PC-3 (cell line): Measurements from ENCODE around the gene TRIM25. TPM values are rescaled to one million over a fixed set of nuclear protein-coding genes. Genes with fewer than 3 reads are reported as not detected.

Source experiments
- ATAC-seq: fragments of 200-7000 bp; cut with Tn5 transposase; 2 replicates; pipeline ENCODE4 v1.9.1; 2020; ENCODE audit warnings: mild to moderate bottlenecking, moderate library complexity
- BruUV-seq: library from RNA; stranded (reverse); fragments of 400-500 nt; replicated peaks from 2 replicates; lab custom pipeline; 2021; lab: Mats Ljungman, UMichigan
- CTCF ChIA-PET: fragments of 300-600 bp; sonication (Branson Sonifier 250); formaldehyde crosslinking; loops from one replicate; lab custom pipeline; 2022; ENCODE audit warnings: antibody characterized with exemption; lab: Charles Lee
- POLR2A ChIA-PET: fragments of 300-600 bp; sonication (Branson Sonifier 250); formaldehyde crosslinking; loops from one replicate; lab custom pipeline; 2022; ENCODE audit warnings: antibody characterized with exemption; ENCODE audit not compliant: unreplicated experiment; lab: Charles Lee
- DNase-seq: peaks from one replicate; pipeline ENCODE4 v3.0.0-alpha.2; 2015
- H2AFZ ChIP-seq: fragments of 300-600 bp; sonication (generic); 2 replicates; pipeline ENCODE4 v1.6.0; 2016; ENCODE audit warnings: antibody characterized with exemption, low read length
- H3F3A ChIP-seq: fragments of 300-600 bp; sonication (generic); one replicate; pipeline ENCODE4 v1.6.0; 2017; ENCODE audit warnings: antibody characterized with exemption, low read length, control low read depth, mild to moderate bottlenecking; ENCODE audit not compliant: unreplicated experiment
- H3K27ac ChIP-seq: fragments of 300-600 bp; sonication (generic); 2 replicates; pipeline ENCODE4 v1.5.1; 2016; ENCODE audit warnings: mild to moderate bottlenecking, low read length
- H3K27me3 ChIP-seq: fragments of 300-600 bp; sonication (generic); 2 replicates; pipeline ENCODE4 v1.6.1; 2016; ENCODE audit warnings: low read length, mixed read lengths
- H3K36me3 ChIP-seq: fragments of 300-600 bp; sonication (generic); 2 replicates; pipeline ENCODE4 v1.6.1; 2016; ENCODE audit warnings: low read depth, mixed run types, low read length, mixed read lengths
- H3K4me1 ChIP-seq: fragments of 300-600 bp; sonication (generic); 2 replicates; pipeline ENCODE4 v1.5.1; 2016; ENCODE audit warnings: low read length; ENCODE audit not compliant: insufficient read depth
- H3K4me2 ChIP-seq: fragments of 300-600 bp; sonication (generic); 2 replicates; pipeline ENCODE4 v1.6.0; 2016; ENCODE audit warnings: low read length
- H3K4me3 ChIP-seq: fragments of 300-600 bp; sonication (generic); 2 replicates; pipeline ENCODE4 v1.5.1; 2016; ENCODE audit warnings: mild to moderate bottlenecking, low read length, mixed read lengths
- H3K79me2 ChIP-seq: fragments of 300-600 bp; sonication (generic); 2 replicates; pipeline ENCODE4 v1.6.1; 2017; ENCODE audit warnings: low read length, mixed read lengths
- H3K9ac ChIP-seq: fragments of 300-600 bp; sonication (generic); 2 replicates; pipeline ENCODE4 v1.6.0; 2016; ENCODE audit warnings: mild to moderate bottlenecking, low read length
- H3K9me2 ChIP-seq: fragments of 300-600 bp; sonication (generic); replicated peaks from 2 replicates; pipeline ENCODE4 v1.6.1; 2016; ENCODE audit warnings: mixed run types, low read length, mixed read lengths
- H3K9me3 ChIP-seq: fragments of 300-600 bp; sonication (generic); 2 replicates; pipeline ENCODE4 v1.6.1; 2016; ENCODE audit warnings: low read length, mixed read lengths
- H4K20me1 ChIP-seq: fragments of 300-600 bp; sonication (generic); 2 replicates; pipeline ENCODE4 v1.6.1; 2016; ENCODE audit warnings: low read length, mixed read lengths
- CTCF ChIP-seq: fragments of 300-600 bp; sonication (generic); conservative IDR thresholded peaks from 2 replicates; pipeline ENCODE4 v1.5.1; 2017; ENCODE audit warnings: antibody characterized with exemption, low read depth, mild to moderate bottlenecking, low read length
- EZH2 ChIP-seq: fragments of 300-600 bp; sonication (generic); IDR thresholded peaks from one replicate; pipeline ENCODE4 v1.6.1; 2017; ENCODE audit warnings: antibody characterized with exemption, mild to moderate bottlenecking, low read length; ENCODE audit not compliant: unreplicated experiment
- EZH2phosphoT487 ChIP-seq: fragments of 300-600 bp; sonication (generic); IDR thresholded peaks from 2 replicates; pipeline ENCODE4 v1.6.1; 2018; ENCODE audit warnings: mild to moderate bottlenecking, antibody characterized with exemption, low read length, borderline replicate concordance
- intact Hi-C: fragments of 100-400 bp; cut with micrococcal nuclease; formaldehyde crosslinking; loops from 2 replicates; pipeline ENCODE4 v1.9.0; 2023
- total RNA-seq: library from RNA; depleted of rRNA; stranded (reverse); fragments of >200 nt; gene quantifications from 2 replicates; pipeline ENCODE4 v1.2.3, GENCODE V29; 2014

The TRIM25 gene
- total RNA-seq, 1 experiment from 2014 or later, result 44.0 TPM

DNA sequence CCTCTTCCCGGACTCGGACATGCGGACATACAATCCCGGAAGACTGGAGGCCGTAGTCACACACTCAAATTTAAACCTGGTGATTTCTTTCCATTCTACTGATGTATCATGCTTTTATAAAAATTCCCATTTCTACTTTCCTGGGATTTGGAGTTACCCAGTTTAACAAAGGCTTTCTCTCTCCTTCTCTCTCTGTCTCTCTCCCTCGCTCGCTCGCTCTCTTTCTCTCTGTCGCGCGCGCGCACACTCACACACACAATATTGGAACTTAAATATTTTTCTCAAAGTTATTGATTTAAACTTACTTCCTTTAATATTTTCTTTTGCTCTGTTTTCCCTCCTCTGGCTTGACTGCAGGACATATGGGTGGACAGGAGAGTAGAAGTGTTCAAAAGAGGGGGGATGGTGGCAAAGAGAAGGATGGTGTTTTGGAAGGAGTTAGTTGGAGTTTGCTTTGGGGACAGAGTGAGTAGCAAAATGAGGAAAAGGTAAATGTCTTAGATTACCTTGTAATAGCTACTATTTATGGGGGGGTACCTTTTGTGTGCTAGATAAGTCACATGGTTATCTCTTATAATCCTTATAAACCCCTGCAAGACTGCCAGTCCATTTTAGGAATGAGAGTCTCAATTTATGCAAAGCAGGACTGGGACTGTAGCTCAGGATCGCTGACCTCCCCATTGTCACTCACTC, 878 bp upstream of the TRIM25 start:
- peaks cover 41% of the 10 kb centered on the region for H3K4me1 ChIP-seq
- no peak overlapping the region for H2AFZ ChIP-seq
- peak overlapping the region; percentile 96 for H3K9ac ChIP-seq
- H3K9me3 ChIP-seq, result peaks cover 8% of the 10 kb centered on the region; the same call in 1 of the 2 replicates
- TF ChIP-seq CTCF (no peak), EZH2phosphoT487 (no peak), EZH2 (no peak)
- peaks cover 4% of the 10 kb centered on the region; the same call in 1 of the 2 replicates for H3K36me3 ChIP-seq
- POLR2A ChIA-PET, result interaction anchor here (0.5 to 1.1 kb wide), 4 partner anchors 23 to 301 kb away, joined by 3 to 11 read pairs (median 6); partner anchors contain the start of gene DGKE
- no peaks in the 10 kb centered on the region for H3K27me3 ChIP-seq
- H3K4me3 ChIP-seq, result peak overlapping the region; percentile 87
- H3K79me2 ChIP-seq, result peaks cover 54% of the 10 kb centered on the region
- H4K20me1 ChIP-seq, result peaks cover 30% of the 10 kb centered on the region
- no TSS peak for BruUV-seq
- H3K9me2 ChIP-seq, result no peaks in the 10 kb centered on the region
- peak overlapping the region; percentile 94 for H3K27ac ChIP-seq
- peak overlapping the region; percentile 94 for H3K4me2 ChIP-seq
- DNase-seq (peak; percentile 45), ATAC-seq (no peak; the same call in 1 of the 2 replicates)
- peaks cover 9% of the 10 kb centered on the region for H3F3A ChIP-seq
- CTCF ChIA-PET, result interaction anchor here (0.6 kb wide), 1 partner anchor 190 kb away, joined by 3 read pairs; no protein-coding TSS in a partner anchor
- intact Hi-C loops, result loop anchor here (1.0 kb wide), 1 partner anchor 26 kb away; no protein-coding TSS in a partner anchor

DNA sequence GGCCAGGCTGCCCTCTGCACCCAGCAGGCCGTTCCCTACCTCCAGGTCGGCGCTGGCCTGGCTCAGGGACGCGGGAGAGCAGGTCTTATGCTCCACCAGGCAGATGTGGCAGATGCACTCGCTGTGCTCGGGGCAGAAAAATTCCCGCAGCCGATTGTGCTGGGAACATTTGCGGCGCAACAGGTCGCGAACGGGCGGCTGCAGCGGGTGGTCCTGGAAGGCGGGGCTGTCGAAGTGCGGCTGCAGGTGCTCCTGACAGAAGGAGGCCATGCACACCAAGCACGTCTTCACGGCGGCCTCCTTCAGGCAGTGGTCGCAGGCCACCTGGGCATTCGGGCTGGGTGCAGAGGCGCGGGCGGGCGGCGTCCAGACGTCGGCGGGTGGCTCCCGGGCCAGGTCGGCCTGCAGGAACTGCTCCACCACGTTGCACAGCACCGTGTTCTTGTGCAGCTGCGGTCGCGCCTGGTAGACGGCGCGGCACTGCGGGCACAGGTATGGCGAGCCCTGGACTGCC, 439 bp downstream of the TRIM25 start:
- intact Hi-C loops, result no loop called here
- ChIA-PET POLR2A (interaction anchor here (0.5 to 1.1 kb wide), 10 partner anchors 10 to 1034 kb away, joined by 3 to 15 read pairs (median 6); partner anchors contain the start of gene NOG), CTCF (interaction anchor here (0.6 to 0.8 kb wide), 2 partner anchors 94 to 228 kb away, joined by 3 read pairs; no protein-coding TSS in a partner anchor)
- Histone ChIP-seq H4K20me1 (peaks cover 40% of the 10 kb centered on the region), H3K36me3 (peaks cover 12% of the 10 kb centered on the region), H3K27ac (peak overlapping the region; percentile 94), H3F3A (peaks cover 9% of the 10 kb centered on the region), H3K27me3 (no peaks in the 10 kb centered on the region), H2AFZ (peak overlapping the region; percentile 59), H3K79me2 (peaks cover 67% of the 10 kb centered on the region), H3K4me2 (peak overlapping the region; percentile 94), H3K4me1 (peaks cover 51% of the 10 kb centered on the region), H3K4me3 (peak overlapping the region; percentile 87), H3K9me2 (no peaks in the 10 kb centered on the region), H3K9ac (peak overlapping the region; percentile 96), H3K9me3 (peaks cover 8% of the 10 kb centered on the region; the same call in 1 of the 2 replicates)
- TF ChIP-seq CTCF (no peak), EZH2phosphoT487 (no peak), EZH2 (no peak)
- TSS peak; percentile 33 for BruUV-seq
- DNase-seq (peak; percentile 16), ATAC-seq (peak; percentile 18)
